Measurements from ENCODE around the gene OR10X1.

- TF ChIP-seq CTCF (IDR thresholded peaks at IDR 0.05; ENCODE audit: low read depth, low read length, missing input control) (no peak), TAF1 (conservative IDR thresholded peaks at IDR 0.05) (no peak), REST (IDR thresholded peaks at IDR 0.05) (no peak), JUND (IDR thresholded peaks at IDR 0.05) (no peak), MAX (IDR thresholded peaks at IDR 0.05) (no peak), HNF4G (IDR thresholded peaks at IDR 0.05) (no peak), RAD21 (IDR thresholded peaks at IDR 0.05) (no peak), RXRA (IDR thresholded peaks at IDR 0.05) (no peak), GABPA (IDR thresholded peaks at IDR 0.05 in 1 of 2, conservative IDR thresholded peaks at IDR 0.05 in 1 of 2) (no peak), EGR1 (IDR thresholded peaks at IDR 0.05; ENCODE audit: low read depth in 2 of 2) (no peak), YY1 (IDR thresholded peaks at IDR 0.05) (no peak), ATF3 (IDR thresholded peaks at IDR 0.05) (no peak)
These were observed 21.0 kb upstream of the OR10X1 start for GRCh38 chr1:158600735-158601134.
